Lower lobe of right lung (tissue), 2 donors: ENCODE data around the gene KIF13A. TPM values are rescaled to one million over a fixed set of nuclear protein-coding genes. Genes with fewer than 3 reads are reported as not detected.
"Not testable (repeated sequence)": the region's sequence is repeated elsewhere in the genome, so short reads cannot be mapped to it uniquely, and the experiment has no call there.

Experiments
- ATAC-seq, 2 donors: fragments of 200-7000 bp; cut with Tn5 transposase; one replicate each; pipeline ENCODE4 v1.9.1; 2020 to 2022; ENCODE audit warnings: mild to moderate bottlenecking in 2 of 2, moderate library complexity in 2 of 2
- DNase-seq: peaks from one replicate; pipeline ENCODE4 v3.0.0-alpha.2; 2020
- H3K27ac ChIP-seq: fragments of 200-600 bp; one replicate; pipeline ENCODE4 v1.8.0; 2022
- H3K27me3 ChIP-seq: fragments of 200-600 bp; one replicate; pipeline ENCODE4 v1.8.0; 2022; ENCODE audit warnings: low read depth
- H3K36me3 ChIP-seq: fragments of 200-600 bp; one replicate; pipeline ENCODE4 v1.8.0; 2022; ENCODE audit warnings: mild to moderate bottlenecking
- H3K4me1 ChIP-seq: fragments of 200-600 bp; one replicate; pipeline ENCODE4 v1.8.0; 2022
- H3K4me3 ChIP-seq: fragments of 200-600 bp; one replicate; pipeline ENCODE4 v1.8.0; 2022; ENCODE audit warnings: mild to moderate bottlenecking
- H3K9me3 ChIP-seq: fragments of 200-600 bp; one replicate; pipeline ENCODE4 v1.8.0; 2022
- CTCF ChIP-seq: fragments of 200-600 bp; IDR thresholded peaks from one replicate; pipeline ENCODE4 v1.8.0; 2022; ENCODE audit warnings: antibody characterized with exemption, mild to moderate bottlenecking
- intact Hi-C: fragments of 100-400 bp; cut with DNase I; formaldehyde crosslinking; loops from one replicate; pipeline ENCODE4 v1.11.0; 2022
- total RNA-seq: library from RNA; stranded (reverse); fragmentation: NEBNext Ultra II Directional; extraction: Animal tissue kit (Norgen Biotek cat#: 25700); gene quantifications from one replicate; pipeline ENCODE4 v1.2.1, GENCODE V29; 2021
- donor health status: DM: no; HTN: yes; CAD: no; lungs with severe emphysema.

The KIF13A gene
- total RNA-seq, 1 donor from 2014 or later = 55.2 TPM

- no peak overlapping the region for H3K27ac ChIP-seq
- TF ChIP-seq CTCF = no peak
- intact Hi-C loops = no loop called here
- no peaks in the 10 kb centered on the region for H3K4me1 ChIP-seq
- no peaks in the 10 kb centered on the region for H3K27me3 ChIP-seq
- ATAC-seq (no peak), DNase-seq (no peak)
- no peaks in the 10 kb centered on the region for H3K36me3 ChIP-seq
- H3K4me3 ChIP-seq = no peak overlapping the region
- H3K9me3 ChIP-seq = no peaks in the 10 kb centered on the region
These were observed 233.2 kb downstream of the KIF13A start for GRCh38 chr6:17754254-17754653.

GRCh38 chr6:17745324-17745723 is 242.1 kb downstream of the KIF13A start:
- intact Hi-C loops, H3K4me3 ChIP-seq, DNase-seq, H3K36me3 ChIP-seq, H3K9me3 ChIP-seq, H3K27ac ChIP-seq, H3K4me1 ChIP-seq, ATAC-seq, H3K27me3 ChIP-seq: not testable (repeated sequence)

DNA sequence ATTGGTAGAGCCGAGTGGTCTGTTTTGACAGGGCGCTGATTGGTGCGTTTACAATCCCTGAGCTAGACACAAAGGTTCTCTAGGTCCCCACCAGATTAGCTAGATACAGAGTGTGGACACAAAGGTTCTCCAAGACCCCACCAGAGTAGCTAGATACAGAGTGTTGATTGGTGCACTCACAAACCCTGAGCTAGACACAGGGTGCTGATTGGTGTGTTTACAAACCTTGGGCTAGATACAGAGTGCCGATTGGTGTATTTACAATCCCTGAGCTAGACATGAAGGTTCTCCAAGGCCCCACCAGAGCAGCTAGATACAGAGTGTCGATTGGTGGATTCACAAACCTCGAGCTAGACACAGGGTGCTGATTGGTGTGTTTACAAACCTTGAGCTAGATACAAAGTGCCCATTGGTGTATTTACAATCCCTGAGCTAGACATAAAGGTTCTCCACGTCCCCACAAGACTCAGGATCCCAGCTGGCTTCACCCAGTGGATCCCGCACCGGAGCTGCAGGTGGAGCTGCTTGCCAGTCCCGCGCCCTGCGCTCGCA is 242.6 kb downstream of the KIF13A start:
- H3K9me3 ChIP-seq, intact Hi-C loops, H3K27me3 ChIP-seq, H3K36me3 ChIP-seq, H3K27ac ChIP-seq, H3K4me1 ChIP-seq, H3K4me3 ChIP-seq, DNase-seq, ATAC-seq: not testable (repeated sequence)

DNA sequence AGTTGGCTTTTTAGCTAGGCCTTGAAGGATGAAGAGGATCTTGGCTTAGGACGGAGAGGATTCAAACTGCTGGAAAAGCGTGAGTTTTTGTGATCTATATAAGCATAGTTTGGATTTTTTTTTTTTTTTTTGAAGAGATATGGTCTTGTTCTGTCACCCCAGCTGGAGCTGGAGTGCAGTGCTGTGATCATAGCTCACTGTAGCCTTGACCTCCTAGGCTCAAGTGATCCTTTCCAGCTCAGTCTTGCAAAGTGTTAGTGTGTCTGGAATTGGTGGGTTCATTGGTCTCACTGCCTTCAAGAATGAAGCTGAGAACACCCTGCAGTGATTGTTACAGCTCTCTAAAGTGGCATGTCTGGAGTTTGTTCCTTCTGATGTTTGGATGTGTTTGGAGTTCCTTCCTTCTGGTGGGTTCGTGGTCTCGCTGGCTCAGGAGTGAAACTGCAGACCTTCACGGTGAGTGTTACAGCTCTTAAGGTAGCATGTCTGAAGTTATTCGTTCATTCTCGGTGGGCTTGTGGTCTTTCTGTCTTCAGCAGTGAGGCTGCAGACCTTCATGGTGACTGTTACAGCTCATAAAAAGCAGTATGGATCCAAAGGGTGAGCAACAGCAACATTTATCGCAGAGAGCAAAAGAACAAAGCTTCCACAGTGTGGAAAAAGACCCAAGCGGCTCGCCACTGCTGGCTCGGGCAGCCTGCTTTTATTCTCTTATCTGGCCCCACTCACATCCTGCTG is 243.2 kb downstream of the KIF13A start:
- no peaks in the 10 kb centered on the region for H3K27me3 ChIP-seq
- H3K9me3 ChIP-seq = no peaks in the 10 kb centered on the region
- intact Hi-C loops = no loop called here
- ATAC-seq (no peak), DNase-seq (no peak)
- TF ChIP-seq CTCF = no peak
- H3K36me3 ChIP-seq = no peaks in the 10 kb centered on the region
- no peaks in the 10 kb centered on the region for H3K4me1 ChIP-seq
- H3K27ac ChIP-seq = no peak overlapping the region
- no peak overlapping the region for H3K4me3 ChIP-seq

DNA sequence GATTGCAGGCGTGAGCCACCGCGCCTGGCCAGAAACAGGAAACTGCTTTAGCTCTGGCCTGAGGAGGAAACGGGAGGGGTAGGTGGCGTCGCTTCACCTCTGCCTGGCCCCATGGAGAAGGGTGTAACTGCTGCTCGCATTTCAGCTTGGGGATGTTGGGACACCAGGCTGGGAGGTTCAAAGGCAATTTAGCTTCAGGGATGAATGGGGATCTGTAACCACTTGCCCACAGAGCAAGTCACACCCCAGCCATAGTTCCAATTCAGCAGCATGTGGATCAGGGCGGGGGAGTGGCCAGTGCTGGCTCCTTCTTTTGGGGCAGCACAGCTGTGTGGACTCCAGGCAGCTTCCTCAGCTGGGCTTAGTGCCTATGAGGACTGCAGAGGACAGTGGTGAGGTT is 245.9 kb downstream of the KIF13A start:
- H3K9me3 ChIP-seq = peaks cover 24% of the 10 kb centered on the region
- no peaks in the 10 kb centered on the region for H3K27me3 ChIP-seq
- H3K4me1 ChIP-seq = no peaks in the 10 kb centered on the region
- H3K36me3 ChIP-seq = no peaks in the 10 kb centered on the region
- no peak overlapping the region for H3K4me3 ChIP-seq
- ATAC-seq = peak in 1 of 2 donors; percentile 42
- intact Hi-C loops = no loop called here
- no peak overlapping the region for H3K27ac ChIP-seq
- TF ChIP-seq CTCF = no peak
- no peak for DNase-seq

DNA sequence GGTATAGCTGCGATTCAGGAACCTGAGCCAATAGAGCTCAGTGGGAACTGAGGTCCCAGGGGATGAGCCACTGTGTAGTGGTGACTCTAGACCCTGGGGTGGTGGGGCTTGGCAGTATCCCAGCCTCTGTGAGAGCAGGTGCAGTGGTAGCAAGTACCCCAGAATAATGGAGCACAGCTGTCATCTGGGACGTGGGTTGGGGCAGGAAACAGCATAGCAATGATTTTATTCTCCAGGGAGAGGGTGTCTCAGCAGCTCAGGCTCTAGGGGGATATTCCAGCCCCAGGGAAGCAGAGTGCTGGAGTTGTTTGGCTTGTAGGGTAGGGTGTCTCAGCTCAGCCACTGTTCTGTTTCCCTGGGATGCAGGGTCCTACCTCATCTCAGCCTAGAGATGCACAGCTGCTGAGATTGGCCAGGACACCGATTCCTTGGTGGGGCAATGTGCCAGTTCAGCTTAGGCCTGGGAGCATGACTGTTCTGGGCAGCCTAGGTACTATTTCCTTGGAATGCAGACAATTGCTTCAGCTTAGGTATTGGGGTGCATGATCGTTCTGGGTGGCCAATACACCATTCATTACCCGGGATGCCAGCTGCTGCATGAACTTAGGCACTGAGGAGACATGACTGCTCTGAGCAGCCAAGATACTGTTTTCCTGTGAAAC is 246.7 kb downstream of the KIF13A start:
- intact Hi-C loops = no loop called here
- no peaks in the 10 kb centered on the region for H3K27me3 ChIP-seq

More for the DNA sequence above, 246.7 kb downstream of the KIF13A start:
- peaks cover 24% of the 10 kb centered on the region for H3K9me3 ChIP-seq
- no peak overlapping the region for H3K27ac ChIP-seq
- H3K4me1 ChIP-seq = no peaks in the 10 kb centered on the region
- no peak overlapping the region for H3K4me3 ChIP-seq
- TF ChIP-seq CTCF = no peak
- no peaks in the 10 kb centered on the region for H3K36me3 ChIP-seq
- no peak for ATAC-seq
- DNase-seq = no peak
